HT1080 (cell line): Measurements from ENCODE around the gene PRSS35. TPM values are rescaled to one million over a fixed set of nuclear protein-coding genes. Genes with fewer than 3 reads are reported as not detected.
A peak's percentile ranks its signal among the peaks of the same experiment; 100 is the strongest.
"Not testable (repeated sequence)": the region's sequence is repeated elsewhere in the genome, so short reads cannot be mapped to it uniquely, and the experiment has no call there.

Experiments
- DNase-seq: peaks from one replicate; pipeline ENCODE4 v3.0.0-alpha.2; 2015; ENCODE audit warnings: low read depth
- polyA plus RNA-seq, 2 experiments: library from polyadenylated mRNA; depleted of rRNA; stranded (reverse); fragments of >200 nt; gene quantifications; 2 replicates each; pipeline ENCODE4 v1.2.3, GENCODE V29; 2015
- total RNA-seq: library from RNA; depleted of rRNA; stranded (reverse); fragments of >200 nt; shearing (Covaris generic); gene quantifications from 2 replicates; pipeline ENCODE4 v1.2.3, GENCODE V29; 2014; rRNA removed

The PRSS35 gene
- total RNA-seq: 0.69 and 0.70 TPM in 2 replicates
- polyA plus RNA-seq (2015; cell fraction: cytosol; rRNA removed): 0.07 and 0.12 TPM in 2 replicates
- 0.22 and 0.35 TPM in 2 replicates for polyA plus RNA-seq (2015; cell fraction: nucleus; rRNA removed)

- DNase-seq: peak; percentile 65
Measured at GRCh38 chr6:83511901-83512681, at the start of gene PRSS35. TSS of gene PRSS35 (plus strand) at chr6:83512534. CDS start at chr6:83523442, 10,908 bp downstream.

- DNase-seq: no peak
Measured at GRCh38 chr6:83463886-83464285, 48.4 kb upstream of the PRSS35 start.

GRCh38 chr6:83464381-83465140, 47.8 kb upstream of the PRSS35 start:
- DNase-seq: peak; percentile 26

- no peak for DNase-seq
Measured at GRCh38 chr6:83466328-83466727, 46.0 kb upstream of the PRSS35 start.

GRCh38 chr6:83467620-83468036, 44.7 kb upstream of the PRSS35 start:
- no peak for DNase-seq

- DNase-seq: no peak
Measured at GRCh38 chr6:83470001-83470400, 42.3 kb upstream of the PRSS35 start.

- no peak for DNase-seq
Measured at GRCh38 chr6:83470587-83470986, 41.7 kb upstream of the PRSS35 start.

GRCh38 chr6:83472767-83473166, 39.6 kb upstream of the PRSS35 start:
- no peak for DNase-seq

GRCh38 chr6:83474309-83474708, 38.0 kb upstream of the PRSS35 start:
- DNase-seq: peak; percentile 13

- no peak for DNase-seq
Measured at GRCh38 chr6:83476971-83477370, 35.4 kb upstream of the PRSS35 start.

GRCh38 chr6:83479389-83479788, 32.9 kb upstream of the PRSS35 start:
- DNase-seq: no peak

- DNase-seq: no peak
Measured at GRCh38 chr6:83480470-83480869, 31.9 kb upstream of the PRSS35 start.

GRCh38 chr6:83481938-83482337, 30.4 kb upstream of the PRSS35 start:
- not testable (repeated sequence) for DNase-seq

- DNase-seq: no peak
Measured at GRCh38 chr6:83488448-83488847, 23.9 kb upstream of the PRSS35 start.

GRCh38 chr6:83488861-83489260, 23.5 kb upstream of the PRSS35 start:
- no peak for DNase-seq

- no peak for DNase-seq
Measured at GRCh38 chr6:83490217-83490807, 22.0 kb upstream of the PRSS35 start.

GRCh38 chr6:83505356-83505755, 7.0 kb upstream of the PRSS35 start:
- DNase-seq: no peak

GRCh38 chr6:83509441-83509840, 2.9 kb upstream of the PRSS35 start:
- DNase-seq: peak; percentile 34

GRCh38 chr6:83510791-83511190, 1.5 kb upstream of the PRSS35 start:
- no peak for DNase-seq

GRCh38 chr6:83511266-83511665, 1.1 kb upstream of the PRSS35 start:
- no peak for DNase-seq

- no peak for DNase-seq
Measured at GRCh38 chr6:83514466-83514865, 2.1 kb downstream of the PRSS35 start.
